Measurements from ENCODE around the gene CCDC40.

CCDC40 gene

GRCh38 chr17:80105762-80106161, 69.3 kb downstream of the CCDC40 start:
- no peak for DNase-seq

- DNase-seq = no peak
Measured at GRCh38 chr17:80106176-80106575, 69.7 kb downstream of the CCDC40 start.

GRCh38 chr17:80106751-80107150, 70.3 kb downstream of the CCDC40 start:
- no peak for DNase-seq

DNA sequence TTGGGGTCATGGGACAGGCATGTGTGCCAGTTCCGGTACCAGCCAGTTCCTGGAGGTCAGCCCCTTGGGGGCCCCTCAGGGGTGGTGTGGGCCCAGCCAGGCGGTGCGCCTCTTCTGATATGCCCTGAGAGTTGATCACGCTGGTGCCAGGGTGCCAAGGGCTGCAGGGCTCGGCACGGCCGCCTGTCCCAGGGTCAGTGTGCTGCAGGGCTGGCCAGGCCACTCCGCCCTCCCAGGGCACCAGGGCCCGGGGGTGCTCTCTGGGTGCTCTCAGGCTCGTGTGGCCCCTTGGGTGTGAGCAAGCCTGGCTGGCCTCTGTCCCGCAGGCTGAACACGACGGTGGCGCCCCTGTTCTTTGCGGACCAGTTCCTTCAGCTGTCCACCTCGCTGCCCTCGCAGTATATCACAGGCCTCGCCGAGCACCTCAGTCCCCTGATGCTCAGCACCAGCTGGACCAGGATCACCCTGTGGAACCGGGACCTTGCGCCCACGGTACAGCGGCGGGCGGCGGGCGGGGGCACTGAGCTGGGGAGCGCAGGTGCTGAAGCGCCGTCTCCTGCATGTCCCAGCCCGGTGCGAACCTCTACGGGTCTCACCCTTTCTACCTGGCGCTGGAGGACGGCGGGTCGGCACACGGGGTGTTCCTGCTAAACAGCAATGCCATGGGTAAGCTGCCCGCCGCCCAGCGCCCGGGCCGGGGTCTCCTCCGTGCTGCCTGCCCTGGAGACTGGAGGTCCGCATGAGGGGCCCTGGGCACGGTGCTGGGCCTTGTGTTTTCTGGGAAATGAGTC, 71.0 kb downstream of the CCDC40 start:
- DNase-seq = no peak

DNA sequence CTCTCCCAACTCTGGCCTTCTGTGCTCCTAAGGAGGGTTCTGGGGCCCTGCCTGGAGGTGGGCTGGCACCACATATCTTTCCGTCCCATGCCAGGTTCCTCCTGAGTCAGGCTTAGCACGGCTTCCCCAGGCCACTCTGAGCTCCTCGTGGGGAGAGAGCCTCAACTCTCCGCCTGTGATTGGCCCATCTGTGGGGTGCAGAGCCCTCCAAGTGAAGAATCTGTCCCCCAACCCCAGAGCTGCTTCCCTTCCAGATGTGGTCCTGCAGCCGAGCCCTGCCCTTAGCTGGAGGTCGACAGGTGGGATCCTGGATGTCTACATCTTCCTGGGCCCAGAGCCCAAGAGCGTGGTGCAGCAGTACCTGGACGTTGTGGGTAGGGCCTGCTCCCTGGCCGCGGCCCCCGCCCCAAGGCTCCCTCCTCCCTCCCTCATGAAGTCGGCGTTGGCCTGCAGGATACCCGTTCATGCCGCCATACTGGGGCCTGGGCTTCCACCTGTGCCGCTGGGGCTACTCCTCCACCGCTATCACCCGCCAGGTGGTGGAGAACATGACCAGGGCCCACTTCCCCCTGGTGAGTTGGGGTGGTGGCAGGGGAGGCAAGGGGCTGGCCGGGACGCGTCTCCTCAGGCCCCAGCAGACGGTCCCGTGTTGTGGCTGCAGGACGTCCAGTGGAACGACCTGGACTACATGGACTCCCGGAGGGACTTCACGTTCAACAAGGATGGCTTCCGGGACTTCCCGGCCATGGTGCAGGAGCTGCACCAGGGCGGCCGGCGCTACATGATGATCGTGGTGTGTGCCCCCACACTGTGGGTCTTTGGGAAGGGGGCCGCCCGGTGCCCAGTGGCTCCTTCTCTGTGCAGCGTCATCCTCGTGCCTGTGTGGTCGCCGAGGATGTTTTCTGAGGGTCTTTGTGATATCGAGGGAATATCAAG, 71.9 kb downstream of the CCDC40 start:
- no peak for DNase-seq

GRCh38 chr17:80109066-80109660, 72.7 kb downstream of the CCDC40 start:
- DNase-seq = no peak

DNA sequence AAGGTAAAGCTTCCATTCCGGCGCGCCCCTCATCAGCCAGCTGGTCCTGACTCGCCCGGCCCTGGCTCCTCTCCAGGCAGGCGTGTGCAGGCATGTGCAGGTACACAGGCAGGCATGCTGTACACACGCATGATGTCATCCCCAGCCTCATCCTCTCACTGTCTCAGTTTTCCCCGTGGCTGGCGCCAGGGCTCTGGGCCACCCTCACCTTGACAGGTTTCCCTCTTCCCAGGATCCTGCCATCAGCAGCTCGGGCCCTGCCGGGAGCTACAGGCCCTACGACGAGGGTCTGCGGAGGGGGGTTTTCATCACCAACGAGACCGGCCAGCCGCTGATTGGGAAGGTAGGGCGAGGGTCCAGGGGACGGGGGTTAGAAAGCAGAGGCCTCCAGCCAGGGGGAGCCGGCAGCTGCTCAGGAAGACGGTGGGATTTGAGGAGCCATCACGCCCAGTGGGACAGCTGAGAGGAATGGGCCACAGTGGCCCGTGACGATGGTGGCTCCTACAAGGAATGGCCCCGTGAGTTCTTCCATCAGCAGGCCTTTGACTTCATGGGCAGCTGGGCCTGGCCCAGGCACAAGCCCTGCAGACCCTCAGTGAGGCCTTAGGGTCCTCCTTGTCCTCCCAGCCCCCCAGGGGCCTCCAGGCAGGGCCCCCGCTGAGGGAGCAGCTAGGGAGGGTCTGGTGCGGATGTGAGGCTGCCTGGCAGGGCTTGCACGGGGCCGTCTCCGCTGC, 73.4 kb downstream of the CCDC40 start:
- no peak for DNase-seq

DNA sequence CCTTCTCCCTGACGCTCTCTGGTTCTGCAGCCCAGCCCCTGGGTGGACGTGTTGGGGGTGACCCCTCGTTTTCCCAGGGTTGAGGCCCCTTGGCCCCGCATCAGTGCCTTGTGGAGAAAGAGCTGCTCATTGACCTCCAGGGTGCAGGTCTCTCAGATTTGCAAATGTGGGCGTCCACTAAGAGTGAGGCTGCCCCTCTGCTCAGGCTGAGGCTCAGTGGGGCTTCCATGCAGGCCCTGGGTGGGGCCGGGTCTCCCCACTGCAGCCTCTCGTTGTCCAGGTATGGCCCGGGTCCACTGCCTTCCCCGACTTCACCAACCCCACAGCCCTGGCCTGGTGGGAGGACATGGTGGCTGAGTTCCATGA, 74.0 kb downstream of the CCDC40 start:
- DNase-seq = no peak

DNA sequence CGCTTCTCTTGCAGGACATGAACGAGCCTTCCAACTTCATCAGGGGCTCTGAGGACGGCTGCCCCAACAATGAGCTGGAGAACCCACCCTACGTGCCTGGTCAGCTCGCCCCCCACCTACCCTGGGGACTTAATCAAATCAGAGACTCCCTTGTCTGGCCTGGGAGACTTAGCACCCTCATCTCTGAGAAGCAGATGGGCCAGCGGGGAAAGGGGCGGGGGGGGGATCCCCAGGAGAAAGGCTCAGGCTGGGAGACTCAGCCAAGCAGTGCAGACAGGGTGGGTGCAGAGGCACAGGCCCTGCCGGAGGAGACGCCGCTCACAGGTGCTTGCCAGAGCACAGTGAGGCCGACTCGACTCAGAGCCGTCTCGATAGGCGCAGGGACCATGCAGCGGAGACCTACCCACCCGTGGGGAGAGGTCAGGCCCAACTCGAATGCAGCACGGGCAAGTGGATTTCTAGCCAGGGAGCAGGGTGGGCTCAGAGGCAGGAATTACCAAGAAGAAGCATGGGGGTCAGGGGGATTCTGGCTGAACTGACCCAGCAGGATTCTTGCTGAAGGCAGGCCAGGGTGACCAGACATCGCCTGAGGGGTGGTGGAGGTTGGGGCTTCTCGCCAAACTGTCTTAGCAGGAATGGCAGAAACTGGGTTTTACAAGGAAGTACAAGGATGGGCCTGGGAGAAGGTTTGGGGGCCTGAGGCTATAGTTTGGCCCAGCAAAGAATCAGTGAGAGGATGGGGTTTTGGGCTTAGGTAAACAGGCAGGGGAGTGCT, 74.7 kb downstream of the CCDC40 start:
- no peak for DNase-seq

DNA sequence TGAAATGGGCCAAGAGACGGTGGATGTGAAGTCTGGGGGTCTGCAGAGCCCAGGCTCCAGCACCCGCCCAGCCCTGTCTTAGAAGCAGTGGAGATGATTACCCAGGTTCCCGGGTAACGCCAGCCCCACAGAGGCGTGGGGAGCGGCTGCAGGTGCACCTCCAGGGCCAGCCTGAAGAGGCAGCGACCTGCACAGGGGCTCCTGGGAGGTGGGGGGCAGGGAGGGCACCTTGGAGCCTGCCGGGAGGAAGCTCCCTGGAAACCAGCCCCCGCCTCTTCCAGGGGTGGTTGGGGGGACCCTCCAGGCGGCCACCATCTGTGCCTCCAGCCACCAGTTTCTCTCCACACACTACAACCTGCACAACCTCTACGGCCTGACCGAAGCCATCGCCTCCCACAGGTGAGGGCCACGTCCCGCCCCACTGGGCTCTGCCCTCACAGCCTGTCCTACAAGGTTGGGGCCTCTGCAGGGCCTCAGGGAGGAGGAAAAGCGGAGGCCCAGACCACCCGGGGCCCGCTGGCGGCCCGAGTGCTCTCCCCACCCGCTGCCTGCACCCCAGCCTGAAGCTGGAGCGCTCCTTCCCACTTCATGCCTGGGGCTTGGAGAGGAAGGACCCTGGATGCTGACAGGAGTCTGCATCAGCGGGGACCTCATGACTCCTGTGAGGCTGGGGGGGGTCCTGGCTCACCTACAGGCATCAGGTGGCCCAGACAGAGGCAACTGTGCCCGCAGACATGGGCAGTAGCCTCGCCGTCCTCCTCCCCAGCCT, 75.4 kb downstream of the CCDC40 start:
- DNase-seq = no peak

DNA sequence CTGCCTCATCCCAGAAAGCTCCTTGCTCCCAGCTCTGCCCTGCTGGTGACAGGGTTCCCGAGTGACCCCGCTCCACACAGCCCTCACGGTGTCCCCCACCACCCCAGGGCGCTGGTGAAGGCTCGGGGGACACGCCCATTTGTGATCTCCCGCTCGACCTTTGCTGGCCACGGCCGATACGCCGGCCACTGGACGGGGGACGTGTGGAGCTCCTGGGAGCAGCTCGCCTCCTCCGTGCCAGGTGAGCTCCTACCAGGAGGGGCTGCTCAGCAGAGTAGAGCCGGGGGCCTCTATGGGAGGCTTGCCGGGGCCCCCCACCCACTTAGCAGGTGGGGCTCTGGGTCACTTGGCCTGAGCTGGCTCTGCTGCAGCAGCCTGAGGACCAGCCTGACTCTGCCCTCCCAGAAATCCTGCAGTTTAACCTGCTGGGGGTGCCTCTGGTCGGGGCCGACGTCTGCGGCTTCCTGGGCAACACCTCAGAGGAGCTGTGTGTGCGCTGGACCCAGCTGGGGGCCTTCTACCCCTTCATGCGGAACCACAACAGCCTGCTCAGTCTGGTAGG, 76.1 kb downstream of the CCDC40 start:
- DNase-seq = no peak

DNA sequence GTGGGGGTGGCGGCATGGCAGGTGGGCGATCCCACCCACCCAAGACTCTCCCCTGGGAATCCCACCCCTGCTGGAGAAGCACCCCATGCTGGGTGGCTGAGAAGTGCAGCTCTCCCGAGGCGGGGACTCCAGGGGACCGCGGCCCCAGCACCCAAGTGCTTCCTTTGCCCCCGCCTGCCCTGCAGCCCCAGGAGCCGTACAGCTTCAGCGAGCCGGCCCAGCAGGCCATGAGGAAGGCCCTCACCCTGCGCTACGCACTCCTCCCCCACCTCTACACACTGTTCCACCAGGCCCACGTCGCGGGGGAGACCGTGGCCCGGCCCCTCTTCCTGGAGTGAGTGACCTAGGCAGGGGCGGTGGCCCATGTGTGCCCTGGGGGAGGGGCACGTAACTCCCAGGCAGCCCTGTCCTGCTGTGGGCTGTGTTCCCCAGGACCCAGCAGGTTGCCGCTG, 76.6 kb downstream of the CCDC40 start:
- no peak for DNase-seq

- no peak for DNase-seq
Measured at GRCh38 chr17:80114758-80115157, 78.3 kb downstream of the CCDC40 start.

DNA sequence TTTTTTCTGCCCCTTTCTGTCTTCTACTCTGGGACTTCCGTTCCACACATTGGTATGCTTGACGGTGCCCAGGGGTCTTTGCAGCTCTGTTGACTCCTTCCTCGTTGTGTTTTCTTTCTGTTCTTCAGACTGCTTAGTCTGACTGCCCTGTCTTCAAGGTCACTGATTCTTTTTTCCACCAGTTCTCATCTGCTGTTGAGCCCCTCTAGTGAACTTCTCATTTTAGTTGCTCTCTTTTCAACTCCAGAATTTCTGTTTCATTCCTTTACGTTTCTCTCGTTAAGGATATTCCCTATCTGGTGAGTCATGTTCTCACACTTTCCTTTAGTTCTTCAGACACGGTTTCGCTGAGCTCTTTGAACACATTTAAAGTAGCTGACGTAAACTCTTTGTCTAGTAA, 78.7 kb downstream of the CCDC40 start:
- DNase-seq = no peak

GRCh38 chr17:80116276-80116920, 80.0 kb downstream of the CCDC40 start:
- DNase-seq = no peak

GRCh38 chr17:80116921-80117380, 80.5 kb downstream of the CCDC40 start:
- DNase-seq = no peak

- no peak for DNase-seq
Measured at GRCh38 chr17:80117491-80118401, 81.3 kb downstream of the CCDC40 start.

DNA sequence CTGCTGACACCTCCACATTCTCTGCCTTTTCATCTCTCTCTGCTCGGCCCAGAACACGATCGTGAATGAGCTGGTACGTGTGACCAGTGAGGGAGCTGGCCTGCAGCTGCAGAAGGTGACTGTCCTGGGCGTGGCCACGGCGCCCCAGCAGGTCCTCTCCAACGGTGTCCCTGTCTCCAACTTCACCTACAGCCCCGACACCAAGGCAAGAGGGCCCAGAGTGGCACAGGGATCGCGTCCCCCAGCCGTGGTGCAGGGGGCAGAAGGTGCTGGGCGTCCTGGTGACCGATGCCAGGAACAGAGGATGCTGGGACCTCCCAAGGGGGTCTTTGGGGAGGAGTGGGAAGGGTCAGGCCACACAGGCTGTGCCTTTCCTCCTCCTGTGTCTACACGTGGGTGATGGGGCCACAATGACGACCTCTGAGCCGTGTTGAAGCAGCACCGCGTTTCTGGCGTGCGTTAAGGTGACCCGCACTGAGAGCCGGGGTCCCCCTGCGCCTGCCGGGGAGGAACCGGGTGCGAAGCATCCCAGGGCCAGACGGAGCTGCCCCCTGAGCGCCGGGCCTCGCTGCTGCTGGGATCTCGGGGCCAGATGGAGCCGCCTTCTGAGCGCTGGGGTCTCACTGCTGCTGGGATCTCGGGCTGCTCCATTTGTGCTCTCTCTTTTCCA, 82.3 kb downstream of the CCDC40 start:
- no peak for DNase-seq
